Measurements from ENCODE around the gene SLCO1A2.

The SLCO1A2 gene

GRCh38 chr12:21220266-21220665, 114.5 kb downstream of the SLCO1A2 start:
- no peak for DNase-seq (ENCODE audit: extremely low read depth in 1 of 2, low read depth in 1 of 2)

- no peak for DNase-seq (ENCODE audit: extremely low read depth in 1 of 2, low read depth in 1 of 2)
Measured at GRCh38 chr12:21219206-21219605, 115.5 kb downstream of the SLCO1A2 start.
